Measurements from ENCODE around the gene MSI2.

MSI2 gene

GRCh38 chr17:57602896-57603295 is 346.6 kb downstream of the MSI2 start:
- no peak for ATAC-seq
- TF ChIP-seq ZC3H10 (CRISPR knock-in tag; IDR thresholded peaks at IDR 0.05) = no peak
- no peak for TF ChIP-seq PPARA (CRISPR knock-in tag; IDR thresholded peaks at IDR 0.05; ENCODE audit: borderline replicate concordance)
- TF ChIP-seq, protein P1, sequence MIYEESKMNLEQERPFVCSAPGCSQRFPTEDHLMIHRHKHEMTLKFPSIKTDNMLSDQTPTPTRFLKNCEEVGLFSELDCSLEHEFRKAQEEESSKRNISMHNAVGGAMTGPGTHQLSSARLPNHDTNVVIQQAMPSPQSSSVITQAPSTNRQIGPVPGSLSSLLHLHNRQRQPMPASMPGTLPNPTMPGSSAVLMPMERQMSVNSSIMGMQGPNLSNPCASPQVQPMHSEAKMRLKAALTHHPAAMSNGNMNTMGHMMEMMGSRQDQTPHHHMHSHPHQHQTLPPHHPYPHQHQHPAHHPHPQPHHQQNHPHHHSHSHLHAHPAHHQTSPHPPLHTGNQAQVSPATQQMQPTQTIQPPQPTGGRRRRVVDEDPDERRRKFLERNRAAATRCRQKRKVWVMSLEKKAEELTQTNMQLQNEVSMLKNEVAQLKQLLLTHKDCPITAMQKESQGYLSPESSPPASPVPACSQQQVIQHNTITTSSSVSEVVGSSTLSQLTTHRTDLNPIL (CRISPR knock-in tag; IDR thresholded peaks at IDR 0.05; ENCODE audit: low read depth) = no peak
- TF ChIP-seq, protein P2, sequence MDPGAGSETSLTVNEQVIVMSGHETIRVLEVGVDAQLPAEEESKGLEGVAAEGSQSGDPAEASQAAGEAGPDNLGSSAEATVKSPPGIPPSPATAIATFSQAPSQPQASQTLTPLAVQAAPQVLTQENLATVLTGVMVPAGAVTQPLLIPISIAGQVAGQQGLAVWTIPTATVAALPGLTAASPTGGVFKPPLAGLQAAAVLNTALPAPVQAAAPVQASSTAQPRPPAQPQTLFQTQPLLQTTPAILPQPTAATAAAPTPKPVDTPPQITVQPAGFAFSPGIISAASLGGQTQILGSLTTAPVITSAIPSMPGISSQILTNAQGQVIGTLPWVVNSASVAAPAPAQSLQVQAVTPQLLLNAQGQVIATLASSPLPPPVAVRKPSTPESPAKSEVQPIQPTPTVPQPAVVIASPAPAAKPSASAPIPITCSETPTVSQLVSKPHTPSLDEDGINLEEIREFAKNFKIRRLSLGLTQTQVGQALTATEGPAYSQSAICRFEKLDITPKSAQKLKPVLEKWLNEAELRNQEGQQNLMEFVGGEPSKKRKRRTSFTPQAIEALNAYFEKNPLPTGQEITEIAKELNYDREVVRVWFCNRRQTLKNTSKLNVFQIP (CRISPR knock-in tag; IDR thresholded peaks at IDR 0.05; ENCODE audit: borderline replicate concordance, low read depth) = no peak
- TF ChIP-seq OSR1 (CRISPR knock-in tag; IDR thresholded peaks at IDR 0.05) = no peak
- no peak for TF ChIP-seq TCF4 (CRISPR knock-in tag; IDR thresholded peaks at IDR 0.05; ENCODE audit: borderline replicate concordance)
- no peak for TF ChIP-seq ZNF70 (CRISPR knock-in tag; IDR thresholded peaks at IDR 0.05)
- TF ChIP-seq PATZ1 (CRISPR knock-in tag; IDR thresholded peaks at IDR 0.05; ENCODE audit: borderline replicate concordance) = no peak
- TF ChIP-seq BACH2 (CRISPR knock-in tag; IDR thresholded peaks at IDR 0.05; ENCODE audit: borderline replicate concordance) = no peak
- no peak for TF ChIP-seq RARB (CRISPR knock-in tag; IDR thresholded peaks at IDR 0.05)
- TF ChIP-seq ARNTL (CRISPR knock-in tag; IDR thresholded peaks at IDR 0.05; ENCODE audit: borderline replicate concordance, low read depth) = no peak
- TF ChIP-seq TOX (CRISPR knock-in tag; IDR thresholded peaks at IDR 0.05; ENCODE audit: borderline replicate concordance) = no peak
- no peak for TF ChIP-seq ISL1 (CRISPR knock-in tag; IDR thresholded peaks at IDR 0.05)
- no peak for TF ChIP-seq CSDC2 (CRISPR knock-in tag; IDR thresholded peaks at IDR 0.05)
- no peak for TF ChIP-seq ZFP30 (CRISPR knock-in tag; IDR thresholded peaks at IDR 0.05)

- ATAC-seq = no peak
- no peak for TF ChIP-seq TOX (CRISPR knock-in tag; IDR thresholded peaks at IDR 0.05; ENCODE audit: borderline replicate concordance)
Observed at GRCh38 chr17:57603546-57603945, 347.2 kb downstream of the MSI2 start.

- no peak for ATAC-seq
- no peak for TF ChIP-seq TOX (CRISPR knock-in tag; IDR thresholded peaks at IDR 0.05; ENCODE audit: borderline replicate concordance)
- no peak for TF ChIP-seq TCF4 (CRISPR knock-in tag; IDR thresholded peaks at IDR 0.05; ENCODE audit: borderline replicate concordance)
- TF ChIP-seq ESRRG (CRISPR knock-in tag; IDR thresholded peaks at IDR 0.05) = no peak
- no peak for TF ChIP-seq PATZ1 (CRISPR knock-in tag; IDR thresholded peaks at IDR 0.05; ENCODE audit: borderline replicate concordance)
- TF ChIP-seq, protein P1 (CRISPR knock-in tag; IDR thresholded peaks at IDR 0.05; ENCODE audit: low read depth) = no peak
- no peak for TF ChIP-seq RARB (CRISPR knock-in tag; IDR thresholded peaks at IDR 0.05)
- TF ChIP-seq ZNF565 (CRISPR knock-in tag; conservative IDR thresholded peaks at IDR 0.05; ENCODE audit: low read depth) = no peak
- no peak for TF ChIP-seq ISL1 (CRISPR knock-in tag; IDR thresholded peaks at IDR 0.05)
- TF ChIP-seq ZFP3 (CRISPR knock-in tag; IDR thresholded peaks at IDR 0.05) = no peak
- no peak for TF ChIP-seq ZC3H10 (CRISPR knock-in tag; IDR thresholded peaks at IDR 0.05)
- TF ChIP-seq OSR1 (CRISPR knock-in tag; IDR thresholded peaks at IDR 0.05) = no peak
- TF ChIP-seq ZNF8 (CRISPR knock-in tag; IDR thresholded peaks at IDR 0.05) = no peak
- TF ChIP-seq GLIS3 (CRISPR knock-in tag; IDR thresholded peaks at IDR 0.05) = no peak
Observed at GRCh38 chr17:57603978-57604377, 347.7 kb downstream of the MSI2 start.
